Skeletal muscle satellite cell (primary cell): ENCODE measurements around the gene ARL5C.

Source experiments
- H3K27me3 ChIP-seq: 2 replicates; pipeline ENCODE4 v1.7.0; 2013; ENCODE audit warnings: low read length; ENCODE audit not compliant: control insufficient read depth, insufficient read depth
- H3K36me3 ChIP-seq: 2 replicates; pipeline ENCODE4 v1.7.0; 2013; ENCODE audit warnings: mild to moderate bottlenecking, control low read depth, low read length; ENCODE audit not compliant: insufficient read depth
- H3K4me1 ChIP-seq: 2 replicates; pipeline ENCODE4 v1.7.0; 2013; ENCODE audit warnings: low read length; ENCODE audit not compliant: control insufficient read depth, insufficient read depth
- H3K4me2 ChIP-seq: 2 replicates; pipeline ENCODE4 v1.7.0; 2013; ENCODE audit warnings: mild to moderate bottlenecking, low read length
- H3K4me3 ChIP-seq: 2 replicates; pipeline ENCODE4 v1.7.0; 2013; ENCODE audit warnings: low read length
- H3K9ac ChIP-seq: 2 replicates; pipeline ENCODE4 v1.7.0; 2013; ENCODE audit warnings: mild to moderate bottlenecking, low read depth, low read length, moderate library complexity
- H3K9me3 ChIP-seq: replicated peaks from 2 replicates; pipeline ENCODE4 v1.7.0; 2013; ENCODE audit warnings: mild to moderate bottlenecking, control low read depth, low read length

ARL5C gene

DNA sequence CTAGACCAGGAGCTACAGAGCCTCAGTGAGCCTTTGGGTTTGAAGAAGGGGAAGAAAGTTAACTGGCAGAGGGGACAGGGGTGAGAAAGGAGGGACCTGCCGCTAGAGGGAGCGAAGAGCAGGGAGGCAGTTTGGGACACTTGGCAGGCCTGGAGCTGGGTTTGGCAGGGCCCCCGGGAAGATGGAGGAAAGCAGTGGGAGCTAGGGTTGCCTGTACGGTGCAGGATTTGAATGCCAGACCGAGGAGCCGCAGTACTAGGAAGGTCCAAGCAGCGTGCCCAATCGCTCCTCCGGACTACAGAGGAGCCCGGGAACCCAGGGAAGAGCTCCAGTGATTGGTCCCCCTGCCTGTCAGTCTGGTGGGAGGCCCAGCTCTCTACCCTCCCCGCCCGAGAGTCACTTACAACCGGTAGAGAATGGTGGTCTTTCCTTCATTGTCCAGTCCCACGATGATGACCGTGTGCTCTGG lies 1.3 kb downstream of the ARL5C start:
- H3K9ac ChIP-seq: peak overlapping the region; percentile 40
- H3K27me3 ChIP-seq: peaks cover 40% of the 10 kb centered on the region
- H3K4me2 ChIP-seq: peak overlapping the region; percentile 77
- H3K4me3 ChIP-seq: peak overlapping the region; percentile 69
- H3K4me1 ChIP-seq: peaks cover 4% of the 10 kb centered on the region
- H3K9me3 ChIP-seq: no peaks in the 10 kb centered on the region
- H3K36me3 ChIP-seq: no peaks in the 10 kb centered on the region

DNA sequence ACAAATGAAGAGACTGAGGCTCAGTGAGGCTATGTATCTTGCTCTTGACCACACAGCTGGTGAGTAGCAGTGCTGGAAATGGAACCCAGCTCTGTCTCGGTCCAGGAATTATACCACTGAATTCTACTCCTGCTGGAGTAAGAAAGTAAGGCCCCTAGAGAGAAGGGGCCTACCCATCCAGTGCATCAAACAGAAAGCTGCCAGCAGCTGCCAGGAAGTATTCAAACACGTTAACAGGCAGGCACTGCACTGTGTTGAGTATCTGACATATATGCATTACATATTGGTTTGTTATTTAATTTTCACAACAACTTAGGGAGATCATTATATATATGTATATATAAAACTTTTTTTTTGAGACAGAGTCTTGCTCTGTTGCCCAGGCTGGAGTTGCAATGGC lies 4.0 kb downstream of the ARL5C start:
- Histone ChIP-seq H3K4me2 (no peak overlapping the region), H3K9me3 (no peaks in the 10 kb centered on the region), H3K36me3 (no peaks in the 10 kb centered on the region), H3K9ac (no peak overlapping the region), H3K4me1 (peaks cover 4% of the 10 kb centered on the region), H3K4me3 (no peak overlapping the region), H3K27me3 (peaks cover 29% of the 10 kb centered on the region)

DNA sequence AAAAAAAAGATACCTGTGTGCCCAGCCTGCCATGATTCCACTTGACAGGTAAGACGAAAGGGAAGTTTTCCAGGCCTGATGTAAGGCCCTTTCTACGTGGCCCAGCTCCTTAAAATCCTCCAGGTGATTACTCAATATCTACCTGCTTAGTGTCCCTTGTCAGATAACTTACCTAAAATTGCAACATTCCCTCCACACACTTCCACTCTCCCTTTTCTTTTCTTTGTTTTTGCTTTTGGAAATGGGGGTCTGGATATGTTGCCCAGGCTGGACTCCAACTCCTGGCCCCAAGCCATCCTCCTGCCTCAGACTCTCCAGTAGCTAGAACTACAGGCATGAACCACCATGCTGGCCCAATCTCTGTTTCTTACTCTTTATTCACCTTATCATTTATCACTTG lies 7.3 kb downstream of the ARL5C start:
- H3K4me2 ChIP-seq: no peak overlapping the region
- no peak overlapping the region for H3K9ac ChIP-seq
- no peaks in the 10 kb centered on the region for H3K4me1 ChIP-seq
- H3K36me3 ChIP-seq: no peaks in the 10 kb centered on the region
- H3K9me3 ChIP-seq: no peaks in the 10 kb centered on the region
- H3K4me3 ChIP-seq: no peak overlapping the region
- peaks cover 10% of the 10 kb centered on the region for H3K27me3 ChIP-seq

DNA sequence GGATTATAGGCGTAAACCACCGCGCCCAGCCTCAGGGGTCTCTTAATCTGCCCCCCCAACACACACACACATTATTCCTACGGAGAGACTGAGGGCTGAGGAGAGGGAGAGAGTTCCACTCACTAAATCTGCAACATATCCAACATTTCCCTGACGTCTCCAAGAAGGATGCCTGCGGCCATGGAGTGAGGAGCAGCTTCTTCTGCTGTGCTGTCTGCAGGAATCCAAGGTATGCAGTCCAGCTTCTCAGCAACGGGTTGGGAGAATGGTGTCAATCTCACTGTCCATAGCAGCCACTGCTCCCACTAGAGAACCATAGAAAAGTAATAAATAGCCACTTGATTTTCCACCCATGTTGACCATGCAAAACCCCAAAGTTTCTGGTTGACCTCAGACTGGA lies 9.5 kb downstream of the ARL5C start:
- H3K4me2 ChIP-seq: no peak overlapping the region
- H3K4me3 ChIP-seq: no peak overlapping the region
- H3K36me3 ChIP-seq: no peaks in the 10 kb centered on the region
- H3K9ac ChIP-seq: no peak overlapping the region
- no peaks in the 10 kb centered on the region for H3K9me3 ChIP-seq
- peaks cover 8% of the 10 kb centered on the region for H3K4me1 ChIP-seq
- H3K27me3 ChIP-seq: peaks cover 13% of the 10 kb centered on the region

DNA sequence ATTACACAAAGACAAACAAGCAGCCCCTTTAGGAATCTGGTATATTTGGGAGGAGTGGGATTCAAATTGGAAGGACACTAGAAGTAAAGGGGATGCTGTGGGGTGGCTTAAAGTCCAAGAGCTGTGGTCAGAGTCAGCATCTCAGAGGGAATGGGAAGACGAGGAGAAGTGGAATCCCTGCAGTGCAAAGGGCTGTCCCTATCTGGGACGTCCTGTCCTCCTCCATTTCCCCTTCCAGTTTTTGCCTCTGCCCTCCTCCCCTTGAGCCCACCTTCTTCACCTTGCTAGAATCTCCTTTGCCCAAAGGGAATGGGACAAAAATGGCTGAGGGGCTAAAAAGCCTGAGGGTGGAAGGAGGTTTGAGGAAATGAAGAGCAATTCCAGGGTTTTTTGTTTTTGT lies 10.3 kb downstream of the ARL5C start:
- Histone ChIP-seq H3K9ac (no peak overlapping the region), H3K36me3 (no peaks in the 10 kb centered on the region), H3K9me3 (no peaks in the 10 kb centered on the region), H3K27me3 (peaks cover 11% of the 10 kb centered on the region), H3K4me2 (no peak overlapping the region), H3K4me3 (no peak overlapping the region), H3K4me1 (peaks cover 8% of the 10 kb centered on the region)

DNA sequence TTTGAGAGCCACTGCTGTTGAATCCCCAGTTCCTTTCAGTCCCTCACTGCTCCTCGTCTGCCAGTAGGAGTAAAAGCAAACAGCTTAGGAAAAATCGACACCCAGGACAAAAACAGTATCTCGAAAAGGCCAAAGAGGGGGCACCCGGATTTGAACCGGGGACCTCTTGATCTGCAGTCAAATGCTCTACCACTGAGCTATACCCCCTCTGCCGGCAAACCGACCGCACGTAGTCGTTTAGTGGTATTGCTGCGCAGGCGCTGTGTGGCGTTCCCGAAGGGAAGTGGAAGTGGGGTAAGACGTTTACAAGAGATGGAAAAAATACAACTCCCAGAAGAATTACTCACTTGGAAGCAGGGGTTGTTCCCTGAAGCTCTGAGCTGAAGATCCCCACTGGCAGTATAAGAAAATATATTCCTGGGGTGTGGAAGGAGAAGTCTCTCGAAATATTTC lies 12.3 kb downstream of the ARL5C start:
- H3K27me3 ChIP-seq: peaks cover 25% of the 10 kb centered on the region
- H3K4me3 ChIP-seq: peak overlapping the region; percentile 82
- no peaks in the 10 kb centered on the region for H3K9me3 ChIP-seq
- H3K9ac ChIP-seq: peak overlapping the region; percentile 73
- H3K4me1 ChIP-seq: peaks cover 8% of the 10 kb centered on the region
- no peaks in the 10 kb centered on the region for H3K36me3 ChIP-seq
- H3K4me2 ChIP-seq: peak overlapping the region; percentile 95

DNA sequence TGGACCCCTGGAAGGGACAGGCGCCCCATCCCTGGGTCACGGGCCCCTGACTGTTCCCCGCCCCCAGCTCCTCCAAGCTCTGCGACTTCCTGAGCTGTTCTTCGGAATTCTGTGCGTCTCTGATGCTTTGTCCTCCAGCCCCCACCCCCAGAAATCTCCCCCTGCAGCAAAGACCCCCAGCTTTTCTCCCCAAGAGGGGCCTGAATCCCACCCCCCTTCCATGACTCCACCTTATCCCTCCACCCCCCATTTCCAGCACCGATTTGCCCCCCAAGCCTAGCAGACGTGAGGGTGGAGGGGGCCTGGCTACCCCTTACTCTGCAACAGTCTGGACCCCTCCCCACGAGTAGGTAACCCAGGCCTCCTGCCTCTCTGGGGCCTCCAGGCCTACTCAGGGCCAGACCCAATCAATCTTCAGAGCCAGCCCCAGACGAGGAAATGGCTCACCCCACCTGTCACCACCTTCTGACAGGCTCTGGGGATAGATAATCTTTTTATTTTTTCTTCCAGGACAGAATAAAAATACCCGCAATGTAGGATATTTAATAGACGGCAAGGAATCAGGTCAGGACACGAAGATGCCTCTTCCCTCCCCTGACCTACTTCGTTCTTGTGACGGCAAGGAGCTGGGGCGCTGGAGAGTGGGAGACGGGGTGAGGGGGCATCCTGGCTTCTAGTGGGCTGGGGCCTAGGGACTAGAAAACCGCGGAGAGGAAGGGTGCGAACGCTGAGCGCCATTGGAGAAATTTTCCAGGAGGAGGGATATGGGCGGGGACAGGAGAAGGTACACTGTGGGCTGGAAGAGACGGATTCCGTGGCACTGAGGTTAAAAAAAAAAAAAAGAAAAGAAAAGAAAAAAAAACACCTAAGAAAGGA lies 13.8 kb downstream of the ARL5C start:
- Histone ChIP-seq H3K4me3 (peak overlapping the region; percentile 73), H3K4me2 (peak overlapping the region; percentile 95), H3K9ac (no peak overlapping the region), H3K27me3 (peaks cover 25% of the 10 kb centered on the region), H3K36me3 (no peaks in the 10 kb centered on the region), H3K9me3 (no peaks in the 10 kb centered on the region), H3K4me1 (peaks cover 8% of the 10 kb centered on the region)

DNA sequence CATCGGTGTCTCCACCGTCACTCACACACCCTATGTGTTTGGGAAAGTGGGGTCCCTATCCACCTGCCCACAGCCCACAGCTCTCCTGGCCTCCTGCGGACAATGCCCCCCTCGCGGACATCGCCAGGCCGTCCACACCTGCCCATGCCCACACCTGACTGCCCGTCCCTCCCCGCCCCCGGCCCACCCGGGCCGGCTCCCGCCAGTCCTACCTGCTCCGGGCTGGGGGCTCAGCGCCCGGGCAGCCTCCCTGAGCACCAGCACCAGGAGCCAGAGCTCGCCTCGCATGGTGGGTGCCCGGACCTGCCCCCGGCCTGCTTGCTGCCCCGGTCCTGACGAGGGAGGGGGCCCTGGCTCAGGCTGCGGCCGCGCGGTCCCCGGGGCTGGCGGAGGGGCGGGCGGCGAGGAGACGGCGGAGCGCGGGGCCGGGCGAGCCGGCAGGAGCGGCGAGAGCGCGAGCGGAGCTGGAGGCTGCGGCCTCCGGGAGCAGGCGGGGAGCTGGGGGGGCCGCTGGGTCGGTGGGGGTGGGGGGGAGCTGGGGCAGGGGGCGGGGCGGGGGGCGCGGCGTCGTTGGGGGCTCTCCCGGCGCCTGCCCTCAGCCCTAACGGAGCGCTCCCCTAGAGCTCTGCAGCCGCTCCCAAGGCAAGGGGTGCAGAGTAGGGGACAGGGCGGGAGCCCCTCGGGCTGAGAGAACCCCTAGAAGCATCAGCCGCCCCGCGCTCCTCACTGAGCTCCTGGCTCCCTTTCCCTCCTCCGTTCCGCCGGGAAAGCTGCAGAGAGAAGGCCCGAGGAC lies 14.6 kb downstream of the ARL5C start, which contains the start of gene PLXDC1:
Gene PLXDC1 (minus strand): TSS at position 488 of the 793 bp plus-strand sequence. CDS start 200 bp downstream, at position 288.
- Histone ChIP-seq H3K36me3 (no peaks in the 10 kb centered on the region), H3K4me1 (peaks cover 8% of the 10 kb centered on the region), H3K9ac (no peak within 1 kb of the TSS), H3K9me3 (no peaks in the 10 kb centered on the region), H3K4me3 (peak within 1 kb of the TSS; percentile 73), H3K4me2 (peak within 1 kb of the TSS; percentile 95), H3K27me3 (peaks cover 23% of the 10 kb centered on the region)

DNA sequence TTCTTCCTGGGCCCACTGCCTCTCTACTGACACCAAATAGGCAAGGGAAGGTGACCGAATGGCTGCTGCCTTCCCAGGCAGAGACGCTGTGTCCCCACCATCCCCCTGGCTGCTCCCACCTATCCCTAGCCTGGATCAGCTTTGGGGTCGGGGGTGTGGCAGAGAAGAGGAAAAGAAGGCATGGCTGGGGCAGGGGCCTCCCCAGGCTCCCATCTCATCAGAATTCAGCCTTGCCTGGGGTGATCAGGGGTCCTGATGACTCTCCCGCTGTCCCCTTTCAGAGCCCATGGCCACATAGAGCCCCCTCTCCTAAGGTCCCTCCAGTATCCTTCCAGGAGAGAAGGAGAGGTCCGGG lies 15.2 kb downstream of the ARL5C start:
- Histone ChIP-seq H3K9ac (no peak overlapping the region), H3K4me3 (no peak overlapping the region), H3K4me1 (peaks cover 8% of the 10 kb centered on the region)

DNA sequence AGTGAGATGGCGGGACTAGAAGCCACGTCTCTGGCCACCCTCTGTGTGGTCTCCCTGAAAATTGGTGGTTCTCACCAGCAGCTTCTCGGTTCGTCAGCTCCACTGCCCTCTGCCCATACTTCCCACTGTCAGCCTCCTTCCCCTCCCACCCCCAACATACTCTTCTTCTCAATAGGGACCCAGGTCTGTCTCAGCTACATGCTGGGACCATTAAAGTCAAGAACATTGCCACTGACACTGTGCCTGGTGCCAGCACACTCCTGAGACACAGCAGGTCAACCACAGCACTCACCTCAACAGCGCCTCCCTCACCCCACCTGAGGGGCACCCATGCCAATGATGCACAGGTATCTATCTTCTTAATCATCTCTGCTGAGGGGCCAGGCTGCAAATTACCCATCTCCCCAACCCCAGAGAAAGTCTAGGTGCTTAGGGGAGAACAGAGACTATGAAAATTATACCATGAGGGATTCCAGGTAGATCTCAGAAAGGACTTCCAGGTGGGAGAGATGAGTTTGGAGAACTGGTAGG lies 15.8 kb downstream of the ARL5C start:
- peaks cover 25% of the 10 kb centered on the region for H3K27me3 ChIP-seq
- H3K4me1 ChIP-seq: peaks cover 8% of the 10 kb centered on the region
- no peak overlapping the region for H3K4me2 ChIP-seq
- no peak overlapping the region for H3K9ac ChIP-seq
- no peaks in the 10 kb centered on the region for H3K9me3 ChIP-seq
- no peak overlapping the region for H3K4me3 ChIP-seq
- H3K36me3 ChIP-seq: no peaks in the 10 kb centered on the region

More for the DNA sequence above, 15.2 kb downstream of the ARL5C start:
- Histone ChIP-seq H3K27me3 (peaks cover 23% of the 10 kb centered on the region), H3K9me3 (no peaks in the 10 kb centered on the region), H3K4me2 (no peak overlapping the region), H3K36me3 (no peaks in the 10 kb centered on the region)
